GM19035 (cell line): ENCODE results near the gene DMBT1.

Source experiments
- ATAC-seq: cut with Tn5 transposase; IDR thresholded peaks from one replicate; pipeline ENCODE4 v1.9.1; 2021; ENCODE audit not compliant: unreplicated experiment

Gene DMBT1

GRCh38 chr10:122560279-122560804 lies at the start of gene DMBT1:
DMBT1 (plus strand) TSS chr10:122560754; CDS start chr10:122560771, 17 bp downstream.
- ATAC-seq = no peak

GRCh38 chr10:122513053-122513452 lies 47.5 kb upstream of the DMBT1 start:
- no peak for ATAC-seq

GRCh38 chr10:122514045-122514840 lies 46.3 kb upstream of the DMBT1 start:
- no peak for ATAC-seq

GRCh38 chr10:122515022-122515424 lies 45.5 kb upstream of the DMBT1 start:
- ATAC-seq = no peak

GRCh38 chr10:122515588-122516231 lies 44.8 kb upstream of the DMBT1 start:
- ATAC-seq = peak; percentile 63

GRCh38 chr10:122516734-122517133 lies 43.8 kb upstream of the DMBT1 start:
- no peak for ATAC-seq

GRCh38 chr10:122519144-122519543 lies 41.4 kb upstream of the DMBT1 start:
- ATAC-seq = no peak

- no peak for ATAC-seq
Observed at GRCh38 chr10:122519873-122520272, 40.7 kb upstream of the DMBT1 start.

- ATAC-seq = no peak
Observed at GRCh38 chr10:122521011-122521410, 39.5 kb upstream of the DMBT1 start.

GRCh38 chr10:122524811-122525210 lies 35.7 kb upstream of the DMBT1 start:
- ATAC-seq = no peak

- ATAC-seq = no peak
Observed at GRCh38 chr10:122525788-122526187, 34.8 kb upstream of the DMBT1 start.

- ATAC-seq = no peak
Observed at GRCh38 chr10:122526892-122527291, 33.7 kb upstream of the DMBT1 start.

- no peak for ATAC-seq
Observed at GRCh38 chr10:122530177-122530576, 30.4 kb upstream of the DMBT1 start.

- no peak for ATAC-seq
Observed at GRCh38 chr10:122531261-122531660, 29.3 kb upstream of the DMBT1 start.

GRCh38 chr10:122531939-122532338 lies 28.6 kb upstream of the DMBT1 start:
- no peak for ATAC-seq

- ATAC-seq = no peak
Observed at GRCh38 chr10:122532601-122533296, 27.8 kb upstream of the DMBT1 start.

- no peak for ATAC-seq
Observed at GRCh38 chr10:122537545-122537944, 23.0 kb upstream of the DMBT1 start.

GRCh38 chr10:122541541-122542002 lies 19.0 kb upstream of the DMBT1 start:
- ATAC-seq = no peak

- ATAC-seq = no peak
Observed at GRCh38 chr10:122543676-122544445, 16.7 kb upstream of the DMBT1 start.

GRCh38 chr10:122544493-122544892 lies 16.1 kb upstream of the DMBT1 start:
- no peak for ATAC-seq

- no peak for ATAC-seq
Observed at GRCh38 chr10:122546242-122546641, 14.3 kb upstream of the DMBT1 start.
